Left ventricle myocardium superior (tissue), 1 donor: ENCODE results near the gene KIF18B. TPM values are rescaled to one million over a fixed set of nuclear protein-coding genes. Genes with fewer than 3 reads are reported as not detected.

Experiments used
- ATAC-seq: fragments of 200-7000 bp; cut with Tn5 transposase; one replicate; pipeline ENCODE4 v1.9.1; 2020; ENCODE audit warnings: mild to moderate bottlenecking, moderate library complexity
- DNase-seq: peaks from one replicate; pipeline ENCODE4 v3.0.0-alpha.2; 2020
- intact Hi-C: fragments of 100-400 bp; cut with micrococcal nuclease; formaldehyde crosslinking; loops from one replicate; pipeline ENCODE4 v1.11.0; 2022
- long read RNA-seq: library from polyadenylated mRNA; unstranded; transcript quantifications from one replicate; pipeline ENCODE4 v2.0.0, GENCODE V29; 2021
- total RNA-seq: library from RNA; stranded (reverse); fragmentation: NEBNext Ultra II Directional; extraction: Animal tissue kit (Norgen Biotek cat#: 25700); gene quantifications from one replicate; pipeline ENCODE4 v1.2.1, GENCODE V29; 2021
- donor health status: DM: no; HTN: yes; CAD: no; lungs with severe emphysema.

KIF18B gene
- 3.2 TPM for total RNA-seq
- long read RNA-seq, partial matches to known transcripts: 3 of 7 reads
- long read RNA-seq, other reads (novel, unspliced or antisense): 4 of 7 reads

GRCh38 chr17:44947461-44948314 is at the start of gene KIF18B:
KIF18B (minus strand) TSS chr17:44947773; CDS start chr17:44936344, 11,429 bp downstream.
- intact Hi-C loops: no loop called here
- ATAC-seq (peak; percentile 99), DNase-seq (peak; percentile 89)

- ATAC-seq: no peak
Observed at GRCh38 chr17:44996304-44996703, 48.7 kb upstream of the KIF18B start.

GRCh38 chr17:44995436-44996001 is 47.9 kb upstream of the KIF18B start:
- DNase-seq (peak; percentile 71), ATAC-seq (peak; percentile 82)
- intact Hi-C loops: no loop called here

More at GRCh38 chr17:44996304-44996703, 48.7 kb upstream of the KIF18B start:
- intact Hi-C loops: no loop called here
- DNase-seq: no peak

GRCh38 chr17:44992242-44992939 is 44.8 kb upstream of the KIF18B start:
- ATAC-seq: no peak
- no peak for DNase-seq
- intact Hi-C loops: no loop called here

GRCh38 chr17:44990994-44991393 is 43.4 kb upstream of the KIF18B start:
- intact Hi-C loops: no loop called here
- ATAC-seq (no peak), DNase-seq (no peak)

- ATAC-seq (no peak), DNase-seq (no peak)
- intact Hi-C loops: no loop called here
Observed at GRCh38 chr17:44989552-44990138, 42.1 kb upstream of the KIF18B start.

GRCh38 chr17:44988044-44988942 is 40.7 kb upstream of the KIF18B start:
- no peak for ATAC-seq
- DNase-seq: no peak

GRCh38 chr17:44983563-44983962 is 36.0 kb upstream of the KIF18B start:
- peak; percentile 74 for ATAC-seq
- DNase-seq: peak; percentile 78
- intact Hi-C loops: no loop called here

More at GRCh38 chr17:44988044-44988942, 40.7 kb upstream of the KIF18B start:
- intact Hi-C loops: no loop called here

GRCh38 chr17:44982113-44982702 is 34.6 kb upstream of the KIF18B start:
- DNase-seq (no peak), ATAC-seq (no peak)
- intact Hi-C loops: no loop called here

- DNase-seq (no peak), ATAC-seq (no peak)
- intact Hi-C loops: no loop called here
Observed at GRCh38 chr17:44981221-44981968, 33.8 kb upstream of the KIF18B start.

GRCh38 chr17:44979426-44979995 is 31.9 kb upstream of the KIF18B start:
- intact Hi-C loops: no loop called here
- DNase-seq: peak; percentile 53
- peak; percentile 60 for ATAC-seq

GRCh38 chr17:44978807-44979206 is 31.2 kb upstream of the KIF18B start:
- ATAC-seq (no peak), DNase-seq (no peak)
- intact Hi-C loops: no loop called here

GRCh38 chr17:44977814-44978550 is 30.4 kb upstream of the KIF18B start:
- peak; percentile 34 for ATAC-seq
- intact Hi-C loops: no loop called here
- no peak for DNase-seq

- DNase-seq: no peak
- intact Hi-C loops: no loop called here
Observed at GRCh38 chr17:44977065-44977464, 29.5 kb upstream of the KIF18B start.

GRCh38 chr17:44976206-44976605 is 28.6 kb upstream of the KIF18B start:
- ATAC-seq (no peak), DNase-seq (no peak)
- intact Hi-C loops: no loop called here

More at GRCh38 chr17:44977065-44977464, 29.5 kb upstream of the KIF18B start:
- ATAC-seq: no peak

GRCh38 chr17:44972953-44973352 is 25.4 kb upstream of the KIF18B start:
- DNase-seq: no peak
- intact Hi-C loops: no loop called here
- ATAC-seq: no peak
